Astrocyte (in vitro differentiated cells and primary cell): ENCODE data around the gene EHBP1.

Experiments used
- EZH2 ChIP-seq: IDR thresholded peaks from 2 replicates; pipeline ENCODE4 v1.6.1; 2012; ENCODE audit warnings: mild to moderate bottlenecking, low read length, inconsistent platforms; ENCODE audit not compliant: insufficient read depth
- TF ChIP-seq, protein P1 (sequence below): IDR thresholded peaks from 2 replicates; pipeline ENCODE4 v1.5.1; 2011; ENCODE audit warnings: low read depth, mild to moderate bottlenecking, inconsistent platforms, low read length, moderate library complexity; ENCODE audit not compliant: insufficient read depth

- TF ChIP-seq, protein P1, sequence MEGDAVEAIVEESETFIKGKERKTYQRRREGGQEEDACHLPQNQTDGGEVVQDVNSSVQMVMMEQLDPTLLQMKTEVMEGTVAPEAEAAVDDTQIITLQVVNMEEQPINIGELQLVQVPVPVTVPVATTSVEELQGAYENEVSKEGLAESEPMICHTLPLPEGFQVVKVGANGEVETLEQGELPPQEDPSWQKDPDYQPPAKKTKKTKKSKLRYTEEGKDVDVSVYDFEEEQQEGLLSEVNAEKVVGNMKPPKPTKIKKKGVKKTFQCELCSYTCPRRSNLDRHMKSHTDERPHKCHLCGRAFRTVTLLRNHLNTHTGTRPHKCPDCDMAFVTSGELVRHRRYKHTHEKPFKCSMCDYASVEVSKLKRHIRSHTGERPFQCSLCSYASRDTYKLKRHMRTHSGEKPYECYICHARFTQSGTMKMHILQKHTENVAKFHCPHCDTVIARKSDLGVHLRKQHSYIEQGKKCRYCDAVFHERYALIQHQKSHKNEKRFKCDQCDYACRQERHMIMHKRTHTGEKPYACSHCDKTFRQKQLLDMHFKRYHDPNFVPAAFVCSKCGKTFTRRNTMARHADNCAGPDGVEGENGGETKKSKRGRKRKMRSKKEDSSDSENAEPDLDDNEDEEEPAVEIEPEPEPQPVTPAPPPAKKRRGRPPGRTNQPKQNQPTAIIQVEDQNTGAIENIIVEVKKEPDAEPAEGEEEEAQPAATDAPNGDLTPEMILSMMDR = no peak
- no peak for TF ChIP-seq EZH2
Observed at GRCh38 chr2:62744603-62745002, 39.1 kb downstream of the EHBP1 start.
